CD14-positive monocyte (primary cell): ENCODE data around the gene PDE8A. TPM values are rescaled to one million over a fixed set of nuclear protein-coding genes. Genes with fewer than 3 reads are reported as not detected.

Source experiments
- DNase-seq, 3 donors: peaks; one replicate each; pipeline ENCODE4 v3.0.0-alpha.2; 2011 to 2022
- H2AFZ ChIP-seq: 2 replicates; pipeline ENCODE4 v1.6.0; 2012; ENCODE audit warnings: mild to moderate bottlenecking, low read depth, low read length, inconsistent platforms; ENCODE audit not compliant: insufficient read depth, poor library complexity, severe bottlenecking
- H3K27ac ChIP-seq, 2 donors: 1 replicate in 1 of 2; 2 replicates in 1 of 2; pipeline ENCODE4 v1.5.1; 2012 to 2013; ENCODE audit warnings: low read length in 2 of 2, control low read depth in 1 of 2, inconsistent platforms in 1 of 2, low read depth in 1 of 2, mild to moderate bottlenecking in 1 of 2
- H3K27me3 ChIP-seq, 2 donors: one replicate each; pipeline versions ENCODE4 v1.6.0 to v1.6.1; 2011 to 2013; ENCODE audit warnings: low read length in 2 of 2; ENCODE audit not compliant: control insufficient read depth in 2 of 2, insufficient read depth in 2 of 2
- H3K36me3 ChIP-seq, 2 donors: replicated peaks in 1 of 2; 1 replicate in 1 of 2; 2 replicates in 1 of 2; pipeline versions ENCODE4 v1.5.1 to v1.6.1; 2012 to 2013; ENCODE audit warnings: low read length in 2 of 2, control low read depth in 1 of 2, inconsistent platforms in 1 of 2, mild to moderate bottlenecking in 1 of 2; ENCODE audit not compliant: insufficient read depth in 2 of 2, control insufficient read depth in 1 of 2
- H3K4me1 ChIP-seq, 2 donors: 1 replicate in 1 of 2; 2 replicates in 1 of 2; pipeline versions ENCODE4 v1.5.1 to v1.6.1; 2012 to 2013; ENCODE audit warnings: low read length in 2 of 2, control low read depth in 1 of 2, inconsistent platforms in 1 of 2, mild to moderate bottlenecking in 1 of 2, moderate library complexity in 1 of 2; ENCODE audit not compliant: insufficient read depth in 2 of 2, control insufficient read depth in 1 of 2
- H3K4me2 ChIP-seq: replicated peaks from 2 replicates; pipeline ENCODE3; 2012; ENCODE audit warnings: low read length, moderate library complexity, mild to moderate bottlenecking; ENCODE audit not compliant: poor library complexity, severe bottlenecking; ENCODE audit errors: extremely low read depth
- H3K4me3 ChIP-seq, 3 experiments: fragments of 200-600 bp in 1 of 3; sonication (generic) in 1 of 3; replicated peaks in 1 of 3; 1 replicate in 2 of 3; 2 replicates in 1 of 3; pipeline ENCODE4 v1.5.1; 2011 to 2013; ENCODE audit warnings: low read length in 3 of 3, mild to moderate bottlenecking in 3 of 3, control low read depth in 2 of 3, low read depth in 2 of 3, inconsistent platforms in 1 of 3, moderate library complexity in 1 of 3
- H3K79me2 ChIP-seq: 2 replicates; pipeline ENCODE4 v1.6.0; 2012; ENCODE audit warnings: mild to moderate bottlenecking, control low read depth, inconsistent platforms, low read length, moderate library complexity; ENCODE audit not compliant: insufficient read depth
- H3K9ac ChIP-seq: 2 replicates; pipeline ENCODE4 v1.6.0; 2017; ENCODE audit warnings: low read length, mild to moderate bottlenecking; ENCODE audit not compliant: insufficient read depth, poor library complexity, severe bottlenecking
- H3K9me3 ChIP-seq, 2 donors: replicated peaks in 1 of 2; 1 replicate in 1 of 2; 2 replicates in 1 of 2; pipeline versions ENCODE4 v1.5.1 to v1.6.1; 2012 to 2013; ENCODE audit warnings: low read length in 2 of 2, control low read depth in 1 of 2; ENCODE audit not compliant: control insufficient read depth in 1 of 2, insufficient read depth in 1 of 2
- H4K20me1 ChIP-seq: 2 replicates; pipeline ENCODE4 v1.6.0; 2012; ENCODE audit warnings: mild to moderate bottlenecking, low read length, control low read depth, moderate library complexity; ENCODE audit not compliant: insufficient read depth
- H3K27ac Mint-ChIP-seq, 7 donors: one replicate each; pipeline ENCODE4 v1.8.0; 2020; ENCODE audit warnings: mild to moderate bottlenecking in 7 of 7, mixed read lengths in 7 of 7, moderate library complexity in 6 of 7, inconsistent platforms in 2 of 7
- H3K27me3 Mint-ChIP-seq, 3 donors: one replicate each; pipeline ENCODE4 v1.8.0; 2021 to 2022; ENCODE audit warnings: low read depth in 3 of 3, mild to moderate bottlenecking in 3 of 3, mixed read lengths in 3 of 3, moderate library complexity in 3 of 3, inconsistent platforms in 1 of 3
- H3K36me3 Mint-ChIP-seq, 2 donors: one replicate each; pipeline ENCODE4 v1.8.0; 2020; ENCODE audit warnings: mixed read lengths in 2 of 2, inconsistent platforms in 1 of 2, mild to moderate bottlenecking in 1 of 2
- H3K4me1 Mint-ChIP-seq: one replicate; pipeline ENCODE4 v1.8.0; 2020; ENCODE audit warnings: mild to moderate bottlenecking, mixed read lengths
- H3K4me3 Mint-ChIP-seq, 2 donors: one replicate each; pipeline ENCODE4 v1.8.0; 2020; ENCODE audit warnings: mild to moderate bottlenecking in 2 of 2, mixed read lengths in 2 of 2, moderate library complexity in 1 of 2
- H3K9me3 Mint-ChIP-seq, 7 donors: one replicate each; pipeline ENCODE4 v1.8.0; 2020 to 2022; ENCODE audit warnings: mixed read lengths in 7 of 7, mild to moderate bottlenecking in 6 of 7, moderate library complexity in 6 of 7, inconsistent platforms in 2 of 7
- WGBS: methylation state at CpG from one replicate; pipeline ENCODE4 v1.1.5; 2013; ENCODE audit warnings: missing lambda C conversion rate; ENCODE audit not compliant: insufficient coverage; 5-methylcytosine and 5-hydroxymethylcytosine counted together
- intact Hi-C, 2 donors: fragments of 100-400 bp; cut with micrococcal nuclease; formaldehyde crosslinking; loops; one replicate each; pipeline versions ENCODE4 v1.15.0 to v1.15.1; 2023
- polyA plus RNA-seq, 3 donors: library from polyadenylated mRNA; depleted of rRNA in 1 of 3; unstranded in 2 of 3; stranded (reverse) in 1 of 3; fragments of 300-500 nt in 2 of 3; fragments of >200 nt in 1 of 3; fragmentation: Illumina TruSeq in 2 of 3; gene quantifications; 1 replicate in 2 of 3; 2 replicates in 1 of 3; pipeline ENCODE4 v1.2.3, GENCODE V29; 2012 to 2021
- TF ChIP-seq, protein P1 (sequence below): fragments of 200-600 bp; IDR thresholded peaks from one replicate; pipeline ENCODE4 v1.8.0; 2022; ENCODE audit warnings: antibody characterized with exemption, mild to moderate bottlenecking

The PDE8A gene
- polyA plus RNA-seq, 3 donors: 2.8 to 33.4 (median 4.9) TPM

- H3K79me2 ChIP-seq: no peaks in the 10 kb centered on the region
- H3K4me2 ChIP-seq: no peak overlapping the region
- H3K27me3 ChIP-seq: no peaks in the 10 kb centered on the region
- H3K4me3 Mint-ChIP-seq: peak overlapping the region in 1 of 2 donors; percentile 33
- intact Hi-C loops: no loop called here
- no peaks in the 10 kb centered on the region for H4K20me1 ChIP-seq
- H3K27me3 Mint-ChIP-seq: peaks cover 5 to 6% (median 5%) of the 10 kb centered on the region in 3 donors
- no peaks in the 10 kb centered on the region for H3K36me3 ChIP-seq
- no peaks in the 10 kb centered on the region for H3K4me1 ChIP-seq
- H3K27ac Mint-ChIP-seq: no peak overlapping the region
- TF ChIP-seq, protein P1, sequence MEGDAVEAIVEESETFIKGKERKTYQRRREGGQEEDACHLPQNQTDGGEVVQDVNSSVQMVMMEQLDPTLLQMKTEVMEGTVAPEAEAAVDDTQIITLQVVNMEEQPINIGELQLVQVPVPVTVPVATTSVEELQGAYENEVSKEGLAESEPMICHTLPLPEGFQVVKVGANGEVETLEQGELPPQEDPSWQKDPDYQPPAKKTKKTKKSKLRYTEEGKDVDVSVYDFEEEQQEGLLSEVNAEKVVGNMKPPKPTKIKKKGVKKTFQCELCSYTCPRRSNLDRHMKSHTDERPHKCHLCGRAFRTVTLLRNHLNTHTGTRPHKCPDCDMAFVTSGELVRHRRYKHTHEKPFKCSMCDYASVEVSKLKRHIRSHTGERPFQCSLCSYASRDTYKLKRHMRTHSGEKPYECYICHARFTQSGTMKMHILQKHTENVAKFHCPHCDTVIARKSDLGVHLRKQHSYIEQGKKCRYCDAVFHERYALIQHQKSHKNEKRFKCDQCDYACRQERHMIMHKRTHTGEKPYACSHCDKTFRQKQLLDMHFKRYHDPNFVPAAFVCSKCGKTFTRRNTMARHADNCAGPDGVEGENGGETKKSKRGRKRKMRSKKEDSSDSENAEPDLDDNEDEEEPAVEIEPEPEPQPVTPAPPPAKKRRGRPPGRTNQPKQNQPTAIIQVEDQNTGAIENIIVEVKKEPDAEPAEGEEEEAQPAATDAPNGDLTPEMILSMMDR: no peak
- H3K9ac ChIP-seq: no peak overlapping the region
- no peaks in the 10 kb centered on the region for H3K36me3 Mint-ChIP-seq
- H3K9me3 ChIP-seq: peaks cover 7% of the 10 kb centered on the region in 2 donors
- peaks cover 7 to 16% (median 10%) of the 10 kb centered on the region in 7 donors for H3K9me3 Mint-ChIP-seq
- H3K27ac ChIP-seq: no peak overlapping the region
- H2AFZ ChIP-seq: no peak overlapping the region
- H3K4me3 ChIP-seq: no peak overlapping the region
- no peak for DNase-seq
- H3K4me1 Mint-ChIP-seq: peaks cover 4% of the 10 kb centered on the region
These were observed 175.7 kb downstream of the PDE8A start for GRCh38 chr15:85157344-85157743.

DNA sequence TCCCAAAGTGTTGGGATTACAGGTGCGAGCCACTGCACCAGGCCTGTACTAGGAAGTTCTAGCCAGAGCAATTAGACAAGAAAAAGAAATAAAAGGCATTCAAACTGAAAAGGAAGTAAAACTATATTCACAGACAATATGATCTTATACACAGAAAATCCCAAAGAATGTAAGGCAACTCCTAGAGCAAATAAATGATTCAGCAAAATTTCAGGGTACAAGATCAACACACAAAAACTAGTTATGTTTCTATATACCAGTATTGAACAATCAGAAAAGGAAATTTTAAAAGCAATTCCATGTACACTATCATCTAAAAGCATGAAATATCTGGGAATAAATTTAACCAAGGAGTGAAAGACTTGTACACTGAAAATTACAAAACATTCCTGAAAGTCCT is 180.6 kb downstream of the PDE8A start:
- Mint-ChIP-seq H3K27ac (no peak overlapping the region), H3K36me3 (no peaks in the 10 kb centered on the region), H3K4me1 (no peaks in the 10 kb centered on the region), H3K27me3 (peaks cover 4 to 7% (median 5%) of the 10 kb centered on the region in 3 donors), H3K9me3 (peaks cover 9 to 30% (median 15%) of the 10 kb centered on the region in 7 donors), H3K4me3 (no peak overlapping the region)
- no peaks in the 10 kb centered on the region for H4K20me1 ChIP-seq
- no peaks in the 10 kb centered on the region for H3K36me3 ChIP-seq
- no peak overlapping the region for H2AFZ ChIP-seq
- H3K27ac ChIP-seq: no peak overlapping the region
- TF ChIP-seq, protein P1: no peak
- no peak overlapping the region for H3K4me3 ChIP-seq
- no peak overlapping the region for H3K4me2 ChIP-seq
- H3K9me3 ChIP-seq: peaks cover 7 to 10% of the 10 kb centered on the region in 2 donors
- H3K27me3 ChIP-seq: no peaks in the 10 kb centered on the region
- H3K9ac ChIP-seq: no peak overlapping the region
- no peak for DNase-seq
- intact Hi-C loops: no loop called here
- no peaks in the 10 kb centered on the region for H3K4me1 ChIP-seq
- WGBS: no CpG with 5 or more reads among the region's 1 CpG
- H3K79me2 ChIP-seq: no peaks in the 10 kb centered on the region
